GM23338 (cell line): Measurements from ENCODE around the gene CAMTA1. TPM values are rescaled to one million over a fixed set of nuclear protein-coding genes. Genes with fewer than 3 reads are reported as not detected.

ENCODE experiments used
- ATAC-seq: fragments of 200-7000 bp; cut with Tn5 transposase; 3 replicates; pipeline ENCODE4 v1.9.1; 2020
- DNase-seq: peaks from one replicate; pipeline ENCODE4 v3.0.0-alpha.2; 2015; ENCODE audit warnings: low spot score
- H2AFZ ChIP-seq: fragments of 200-600 bp; sonication (generic); 2 replicates; pipeline ENCODE4 v1.8.0; 2016; ENCODE audit warnings: antibody characterized with exemption, mild to moderate bottlenecking, moderate library complexity
- H3F3A ChIP-seq: fragments of 200-600 bp; sonication (generic); replicated peaks from 2 replicates; pipeline ENCODE4 v1.8.0; 2017; ENCODE audit warnings: antibody characterized with exemption, mixed run types, low read depth
- H3K27ac ChIP-seq: fragments of 200-600 bp; sonication (generic); 2 replicates; pipeline ENCODE4 v1.6.1; 2016; ENCODE audit warnings: low read depth
- H3K27me3 ChIP-seq: fragments of 200-600 bp; sonication (generic); 2 replicates; pipeline ENCODE4 v1.8.0; 2016; ENCODE audit warnings: mild to moderate bottlenecking, mixed run types, moderate library complexity; ENCODE audit not compliant: insufficient read depth
- H3K36me3 ChIP-seq: fragments of 200-600 bp; sonication (generic); 2 replicates; pipeline ENCODE4 v1.8.0; 2016; ENCODE audit warnings: mild to moderate bottlenecking; ENCODE audit not compliant: insufficient read depth
- H3K4me1 ChIP-seq: fragments of 200-600 bp; sonication (generic); 2 replicates; pipeline ENCODE4 v1.8.0; 2016; ENCODE audit warnings: mild to moderate bottlenecking, moderate library complexity; ENCODE audit not compliant: insufficient read depth
- H3K4me2 ChIP-seq: fragments of 200-600 bp; sonication (generic); 2 replicates; pipeline ENCODE4 v1.7.1; 2017; ENCODE audit warnings: mixed run types
- H3K4me3 ChIP-seq: fragments of 200-600 bp; sonication (generic); 2 replicates; pipeline ENCODE4 v1.6.1; 2016; ENCODE audit warnings: mixed run types
- H3K79me2 ChIP-seq: fragments of 200-600 bp; sonication (generic); replicated peaks from 2 replicates; pipeline ENCODE4 v1.8.0; 2017; ENCODE audit warnings: mild to moderate bottlenecking; ENCODE audit not compliant: insufficient read depth
- H3K9me2 ChIP-seq: fragments of 200-600 bp; sonication (generic); 2 replicates; pipeline ENCODE4 v1.8.0; 2017; ENCODE audit not compliant: insufficient read depth
- H4K20me1 ChIP-seq: fragments of 200-600 bp; sonication (generic); replicated peaks from 2 replicates; pipeline ENCODE4 v1.8.0; 2017; ENCODE audit warnings: mild to moderate bottlenecking; ENCODE audit not compliant: insufficient read depth
- H3K27ac Mint-ChIP-seq: 2 replicates; pipeline ENCODE4 v1.8.0; 2020; ENCODE audit warnings: inconsistent platforms, mild to moderate bottlenecking, moderate library complexity, mixed read lengths
- H3K27me3 Mint-ChIP-seq: 3 replicates; pipeline ENCODE4 v1.8.0; 2022; ENCODE audit warnings: low read depth, mild to moderate bottlenecking, moderate library complexity, mixed read lengths, inconsistent platforms; ENCODE audit not compliant: insufficient read depth, poor library complexity
- H3K36me3 Mint-ChIP-seq: 3 replicates; pipeline ENCODE4 v1.8.0; 2021; ENCODE audit warnings: low read depth, mild to moderate bottlenecking, inconsistent platforms, moderate library complexity, mixed read lengths
- H3K4me1 Mint-ChIP-seq: 3 replicates; pipeline ENCODE4 v1.8.0; 2020; ENCODE audit warnings: mild to moderate bottlenecking, inconsistent platforms, mixed read lengths
- H3K4me3 Mint-ChIP-seq: 3 replicates; pipeline ENCODE4 v1.8.0; 2021; ENCODE audit warnings: moderate library complexity, mild to moderate bottlenecking, inconsistent platforms, mixed read lengths
- H3K9me3 Mint-ChIP-seq: 3 replicates; pipeline ENCODE4 v1.8.0; 2020; ENCODE audit warnings: moderate library complexity, mild to moderate bottlenecking, inconsistent platforms, mixed read lengths
- CTCF ChIP-seq, 2 experiments: fragments of 200-600 bp in 1 of 2; sonication (generic) in 1 of 2; conservative IDR thresholded peaks; 2 replicates each; pipeline versions ENCODE4 v1.5.1 to v1.6.1; 2016 to 2017; ENCODE audit warnings: antibody characterized with exemption in 2 of 2, low read depth in 2 of 2, mild to moderate bottlenecking in 2 of 2, moderate library complexity in 1 of 2
- EZH2 ChIP-seq: fragments of 200-600 bp; sonication (generic); IDR thresholded peaks from one replicate; pipeline ENCODE4 v1.8.0; 2017; ENCODE audit warnings: antibody characterized with exemption, mild to moderate bottlenecking, low read depth; ENCODE audit not compliant: unreplicated experiment
- NANOG ChIP-seq: IDR thresholded peaks from 2 replicates; pipeline ENCODE4 v1.6.1; 2016; ENCODE audit warnings: antibody characterized with exemption, borderline replicate concordance
- ZNF331 ChIP-seq: fragments of 250-450 bp; sonication (Bioruptor Pico); IDR thresholded peaks from 2 replicates; pipeline ENCODE4 v1.5.0; 2020; ENCODE audit warnings: low read depth, mild to moderate bottlenecking, moderate library complexity
- ZNF462 ChIP-seq: fragments of 250-450 bp; sonication (Bioruptor Pico); IDR thresholded peaks from 2 replicates; pipeline ENCODE4 v1.5.0; 2020; ENCODE audit warnings: mild to moderate bottlenecking, moderate library complexity
- polyA plus RNA-seq: library from polyadenylated mRNA; unstranded; fragments of >200 nt; fragmentation: Nextera tagmentation; extraction: Ambion mirVana; gene quantifications from 2 replicates; pipeline ENCODE4 v1.2.1, GENCODE V29; 2016
- total RNA-seq: library from RNA; depleted of rRNA; stranded (reverse); fragments of >200 nt; shearing (Covaris generic); gene quantifications from 2 replicates; pipeline ENCODE4 v1.2.3, GENCODE V29; 2014

The CAMTA1 gene
- total and polyA plus RNA-seq, 2 experiments from 2014 or later = 115 to 519 TPM

GRCh38 chr1:7581754-7582459 lies 796.7 kb downstream of the CAMTA1 start:
- no peaks in the 10 kb centered on the region for H3K36me3 ChIP-seq
- no peak overlapping the region for H3K27ac ChIP-seq
- no peaks in the 10 kb centered on the region for H3K79me2 ChIP-seq
- no peak for TF ChIP-seq NANOG
- 0 out of 4 replicates have a peak, but pooled peaks of 1 of the 2 experiments have one; percentile 14 for TF ChIP-seq CTCF (conservative IDR thresholded peaks at IDR 0.05; ENCODE audit: low read depth in 2 of 2)
- peaks cover 15% of the 10 kb centered on the region for H3K27me3 Mint-ChIP-seq
- H3K4me1 ChIP-seq = no peaks in the 10 kb centered on the region
- no peaks in the 10 kb centered on the region for H3K9me2 ChIP-seq
- H3F3A ChIP-seq = no peaks in the 10 kb centered on the region
- no peaks in the 10 kb centered on the region for H4K20me1 ChIP-seq
- ATAC-seq (no peak), DNase-seq (no peak)
- H3K4me2 ChIP-seq = no peak overlapping the region
- no peaks in the 10 kb centered on the region for H3K4me1 Mint-ChIP-seq
- no peak overlapping the region for H3K4me3 Mint-ChIP-seq
- no peak overlapping the region for H3K27ac Mint-ChIP-seq
- no peak overlapping the region for H3K4me3 ChIP-seq
- H3K27me3 ChIP-seq = no peaks in the 10 kb centered on the region
- no peaks in the 10 kb centered on the region for H3K9me3 Mint-ChIP-seq
- H3K36me3 Mint-ChIP-seq = no peaks in the 10 kb centered on the region
- H2AFZ ChIP-seq = no peak overlapping the region

GRCh38 chr1:7582460-7582972 lies 797.3 kb downstream of the CAMTA1 start:
- Histone ChIP-seq H4K20me1 (no peaks in the 10 kb centered on the region), H3F3A (no peaks in the 10 kb centered on the region), H2AFZ (no peak overlapping the region), H3K4me2 (no peak overlapping the region), H3K4me1 (no peaks in the 10 kb centered on the region), H3K9me2 (no peaks in the 10 kb centered on the region), H3K27me3 (no peaks in the 10 kb centered on the region), H3K27ac (no peak overlapping the region), H3K4me3 (no peak overlapping the region), H3K36me3 (no peaks in the 10 kb centered on the region), H3K79me2 (no peaks in the 10 kb centered on the region)
- no peak for ATAC-seq
- Mint-ChIP-seq H3K27ac (no peak overlapping the region), H3K9me3 (no peaks in the 10 kb centered on the region), H3K36me3 (no peaks in the 10 kb centered on the region), H3K4me3 (no peak overlapping the region), H3K27me3 (peaks cover 13% of the 10 kb centered on the region), H3K4me1 (no peaks in the 10 kb centered on the region)
- DNase-seq = no peak
- no peak for TF ChIP-seq NANOG
- no peak for TF ChIP-seq ZNF331 (CRISPR knock-in tag)

- Histone ChIP-seq H3K4me3 (no peak overlapping the region), H3K36me3 (no peaks in the 10 kb centered on the region), H2AFZ (no peak overlapping the region), H3F3A (no peaks in the 10 kb centered on the region), H3K4me2 (no peak overlapping the region), H3K79me2 (no peaks in the 10 kb centered on the region), H3K9me2 (no peaks in the 10 kb centered on the region), H4K20me1 (no peaks in the 10 kb centered on the region), H3K27me3 (no peaks in the 10 kb centered on the region), H3K4me1 (no peaks in the 10 kb centered on the region), H3K27ac (no peak overlapping the region)
- H3K27me3 Mint-ChIP-seq = peaks cover 18% of the 10 kb centered on the region
- H3K4me1 Mint-ChIP-seq = peaks cover 1% of the 10 kb centered on the region; the same call in 1 of the 3 replicates
- ATAC-seq = peak; percentile 69
- H3K27ac Mint-ChIP-seq = no peak overlapping the region
- no peaks in the 10 kb centered on the region for H3K36me3 Mint-ChIP-seq
- H3K9me3 Mint-ChIP-seq = no peaks in the 10 kb centered on the region
- peak; percentile 30 for DNase-seq
- no peak overlapping the region for H3K4me3 Mint-ChIP-seq
- TF ChIP-seq ZNF331 (CRISPR knock-in tag) (no peak), EZH2 (no peak), ZNF462 (CRISPR knock-in tag) (no peak), NANOG (no peak)
Observed at GRCh38 chr1:7583291-7584096, 798.2 kb downstream of the CAMTA1 start.
